Left renal pelvis (tissue), 4 donors: ENCODE data around the gene GDA. TPM values are rescaled to one million over a fixed set of nuclear protein-coding genes. Genes with fewer than 3 reads are reported as not detected.
"Not testable (repeated sequence)": the region's sequence is repeated elsewhere in the genome, so short reads cannot be mapped to it uniquely, and the experiment has no call there.

ENCODE experiments used
- DNase-seq, 4 donors: peaks; one replicate each; pipeline ENCODE4 v3.0.0-alpha.2; 2013; ENCODE audit warnings: low read depth in 4 of 4, low spot score in 3 of 4
- polyA plus RNA-seq, 4 donors: library from polyadenylated mRNA; unstranded; fragments of 120-200 nt; gene quantifications; one replicate each; pipeline ENCODE4 v1.2.1, GENCODE V29; 2013; ENCODE audit not compliant: insufficient read length in 4 of 4

Gene GDA
- polyA plus RNA-seq, 4 donors, result 0.23 to 14.4 (median 0.87) TPM

GRCh38 chr9:72271613-72272478, 122.6 kb downstream of the GDA start:
- no peak for DNase-seq

GRCh38 chr9:72274441-72274840, 125.2 kb downstream of the GDA start:
- DNase-seq, result no peak

GRCh38 chr9:72274916-72275315, 125.7 kb downstream of the GDA start:
- DNase-seq, result no peak

- DNase-seq, result no peak
These were observed 127.2 kb downstream of the GDA start for GRCh38 chr9:72276429-72276828.

GRCh38 chr9:72278959-72279358, 129.7 kb downstream of the GDA start:
- DNase-seq, result no peak

GRCh38 chr9:72280913-72281500, 131.8 kb downstream of the GDA start:
- DNase-seq, result no peak

GRCh38 chr9:72289401-72289800, 140.2 kb downstream of the GDA start:
- no peak for DNase-seq

- no peak for DNase-seq
These were observed 141.1 kb downstream of the GDA start for GRCh38 chr9:72290311-72290710.

- DNase-seq, result not testable (repeated sequence)
These were observed 142.3 kb downstream of the GDA start for GRCh38 chr9:72291576-72291975.

GRCh38 chr9:72292256-72292682, 143.0 kb downstream of the GDA start:
- DNase-seq, result no peak

- peak in 1 of 4 donors; percentile 17 for DNase-seq
These were observed 143.8 kb downstream of the GDA start for GRCh38 chr9:72292874-72293607.

GRCh38 chr9:72294936-72295335, 145.7 kb downstream of the GDA start:
- DNase-seq, result no peak

- DNase-seq, result no peak
These were observed 148.3 kb downstream of the GDA start for GRCh38 chr9:72297516-72297915.

- no peak for DNase-seq
These were observed 149.9 kb downstream of the GDA start for GRCh38 chr9:72299017-72299603.

GRCh38 chr9:72300873-72301272, 151.6 kb downstream of the GDA start:
- no peak for DNase-seq

Other genes starting within 250 kb of the GDA start
- 10 to 100 TPM; 28.3 to 30.8 (median 29.7) TPM for gene ABHD17B, start 238.2 kb upstream of the GDA start, polyA plus RNA-seq
- gene C9orf85, start 237.8 kb upstream of the GDA start, polyA plus RNA-seq, result 10 to 100 TPM; 16.7 to 21.7 (median 17.4) TPM
- not detected for gene C9orf57, start 88.8 kb upstream of the GDA start, polyA plus RNA-seq
- gene ZFAND5, start 215.8 kb downstream of the GDA start, polyA plus RNA-seq, result 100 to 1,000 TPM; 197 to 231 (median 218) TPM